ENCODE measurements around the gene PTEN.

Gene PTEN

DNA sequence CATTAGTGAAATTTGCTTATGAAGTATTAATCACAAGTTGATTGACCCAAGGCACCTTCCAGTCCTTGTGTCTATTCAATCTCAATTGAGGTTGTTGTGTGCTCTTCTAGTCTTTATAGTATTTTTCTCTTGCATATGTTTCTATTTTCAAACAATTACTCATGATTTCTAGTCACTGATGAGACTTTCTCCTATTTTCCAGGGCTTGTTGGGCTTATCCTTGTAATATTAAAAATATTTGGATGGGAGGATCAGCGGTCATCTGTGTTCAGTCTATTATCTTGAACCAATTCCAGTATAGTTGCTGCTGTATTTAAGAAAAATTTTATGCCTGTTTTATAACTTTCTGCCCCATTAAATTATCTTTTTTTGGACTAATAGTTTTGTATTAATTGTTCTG is 154.4 kb downstream of the PTEN start:
- TF ChIP-seq, protein P1, sequence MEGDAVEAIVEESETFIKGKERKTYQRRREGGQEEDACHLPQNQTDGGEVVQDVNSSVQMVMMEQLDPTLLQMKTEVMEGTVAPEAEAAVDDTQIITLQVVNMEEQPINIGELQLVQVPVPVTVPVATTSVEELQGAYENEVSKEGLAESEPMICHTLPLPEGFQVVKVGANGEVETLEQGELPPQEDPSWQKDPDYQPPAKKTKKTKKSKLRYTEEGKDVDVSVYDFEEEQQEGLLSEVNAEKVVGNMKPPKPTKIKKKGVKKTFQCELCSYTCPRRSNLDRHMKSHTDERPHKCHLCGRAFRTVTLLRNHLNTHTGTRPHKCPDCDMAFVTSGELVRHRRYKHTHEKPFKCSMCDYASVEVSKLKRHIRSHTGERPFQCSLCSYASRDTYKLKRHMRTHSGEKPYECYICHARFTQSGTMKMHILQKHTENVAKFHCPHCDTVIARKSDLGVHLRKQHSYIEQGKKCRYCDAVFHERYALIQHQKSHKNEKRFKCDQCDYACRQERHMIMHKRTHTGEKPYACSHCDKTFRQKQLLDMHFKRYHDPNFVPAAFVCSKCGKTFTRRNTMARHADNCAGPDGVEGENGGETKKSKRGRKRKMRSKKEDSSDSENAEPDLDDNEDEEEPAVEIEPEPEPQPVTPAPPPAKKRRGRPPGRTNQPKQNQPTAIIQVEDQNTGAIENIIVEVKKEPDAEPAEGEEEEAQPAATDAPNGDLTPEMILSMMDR (conservative IDR thresholded peaks at IDR 0.05; ENCODE audit: low read depth, low read length): no peak
- H3K4me3 ChIP-seq (ENCODE audit: low read length): no peak overlapping the region
- DNase-seq (ENCODE audit: low read depth): no peak

DNA sequence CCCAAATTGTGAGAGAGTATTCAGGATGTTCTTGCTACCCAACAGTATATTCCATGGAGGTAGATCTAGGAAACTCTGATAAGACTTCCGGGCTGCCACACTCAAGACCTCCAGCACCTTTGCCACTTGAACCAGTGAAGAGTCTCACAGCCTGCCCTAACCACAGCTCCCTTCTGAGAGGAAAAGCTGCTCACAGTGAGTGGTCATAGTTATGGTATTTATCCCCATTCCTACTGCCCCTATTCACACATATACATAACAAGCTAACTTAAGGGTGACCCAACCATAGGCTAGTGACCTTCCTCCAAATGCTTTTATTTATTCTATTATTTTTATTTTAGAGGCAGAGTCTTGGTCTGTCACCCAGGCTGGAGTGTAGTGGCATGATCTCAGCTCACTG is 156.3 kb downstream of the PTEN start:
- TF ChIP-seq, protein P1 (conservative IDR thresholded peaks at IDR 0.05; ENCODE audit: low read depth, low read length): no peak
- H3K4me3 ChIP-seq (ENCODE audit: low read length): no peak overlapping the region
- DNase-seq (ENCODE audit: low read depth): no peak

Measured in retinal pigment epithelial cell (primary cell).